Natural killer cell (primary cell): ENCODE results near the gene DOK3. TPM values are rescaled to one million over a fixed set of nuclear protein-coding genes. Genes with fewer than 3 reads are reported as not detected.

Source experiments
- ATAC-seq, 3 donors: fragments of 150-1000 bp in 2 of 3; fragments of 200-7000 bp in 1 of 3; cut with Tn5 transposase; 1 replicate in 1 of 3; 2 replicates in 2 of 3; pipeline ENCODE4 v1.10.0; 2021; ENCODE audit warnings: mild to moderate bottlenecking in 2 of 3, moderate library complexity in 2 of 3
- DNase-seq, 2 donors: peaks; one replicate each; pipeline versions ENCODE4 v3.0.0 to v3.0.0-alpha.2; 2013 to 2021; ENCODE audit warnings: mixed read lengths in 1 of 2
- H3K27ac ChIP-seq: one replicate; pipeline ENCODE4 v1.5.1; 2013; ENCODE audit warnings: mild to moderate bottlenecking, low read length
- H3K27me3 ChIP-seq: one replicate; pipeline ENCODE4 v1.6.1; 2013; ENCODE audit warnings: low read length; ENCODE audit not compliant: control insufficient read depth, insufficient read depth
- H3K36me3 ChIP-seq: one replicate; pipeline ENCODE4 v1.6.1; 2013; ENCODE audit warnings: low read length; ENCODE audit not compliant: control insufficient read depth, insufficient read depth
- H3K4me1 ChIP-seq: one replicate; pipeline ENCODE4 v1.6.1; 2013; ENCODE audit warnings: low read length; ENCODE audit not compliant: control insufficient read depth, insufficient read depth
- H3K4me3 ChIP-seq: one replicate; pipeline ENCODE4 v1.5.1; 2013; ENCODE audit warnings: low read length
- H3K9me3 ChIP-seq: one replicate; pipeline ENCODE4 v1.6.1; 2013; ENCODE audit warnings: low read length; ENCODE audit not compliant: control insufficient read depth, insufficient read depth
- H3K27ac Mint-ChIP-seq, 2 donors: one replicate each; pipeline ENCODE4 v1.8.0; 2022; ENCODE audit warnings: mild to moderate bottlenecking in 2 of 2, mixed read lengths in 2 of 2, moderate library complexity in 1 of 2
- H3K27me3 Mint-ChIP-seq, 2 donors: one replicate each; pipeline ENCODE4 v1.8.0; 2022; ENCODE audit warnings: low read depth in 2 of 2, mixed read lengths in 2 of 2
- H3K36me3 Mint-ChIP-seq: one replicate; pipeline ENCODE4 v1.8.0; 2022; ENCODE audit warnings: mixed read lengths
- H3K4me1 Mint-ChIP-seq, 2 donors: one replicate each; pipeline ENCODE4 v1.8.0; 2022; ENCODE audit warnings: mixed read lengths in 2 of 2
- H3K4me3 Mint-ChIP-seq: one replicate; pipeline ENCODE4 v1.8.0; 2022; ENCODE audit warnings: mild to moderate bottlenecking, moderate library complexity, mixed read lengths
- H3K9me3 Mint-ChIP-seq, 2 donors: one replicate each; pipeline ENCODE4 v1.8.0; 2022; ENCODE audit warnings: mixed read lengths in 2 of 2
- WGBS: methylation state at CpG from one replicate; pipeline ENCODE4 v1.1.7; 2013; ENCODE audit warnings: missing lambda C conversion rate; ENCODE audit not compliant: insufficient coverage; 5-methylcytosine and 5-hydroxymethylcytosine counted together
- intact Hi-C: fragments of 100-400 bp; cut with micrococcal nuclease; formaldehyde crosslinking; loops from one replicate; pipeline ENCODE4 v1.14.2; 2022
- total RNA-seq, 4 donors: library from RNA; stranded (reverse); fragments of 120-200 nt in 1 of 4; gene quantifications; one replicate each; pipeline versions ENCODE4 v1.2.3 to v1.2.4, GENCODE V29; 2013 to 2022
- TF ChIP-seq, protein P1 (sequence below): fragments of 200-600 bp; IDR thresholded peaks from one replicate; pipeline ENCODE4 v1.8.0; 2022; ENCODE audit warnings: antibody characterized with exemption

Gene DOK3
- total RNA-seq, 3 donors from 2014 or later (not counting 1 experiment from before 2014, with no cell fraction given) = 3.5 to 19.8 (median 9.1) TPM

- Histone ChIP-seq H3K9me3 (no peaks in the 10 kb centered on the region), H3K4me3 (no peak overlapping the region), H3K27me3 (no peaks in the 10 kb centered on the region), H3K36me3 (no peaks in the 10 kb centered on the region), H3K4me1 (peaks cover 37% of the 10 kb centered on the region), H3K27ac (no peak overlapping the region)
- WGBS = 88% methylated on average over 37 of the region's 43 CpGs
- H3K4me3 Mint-ChIP-seq = no peak overlapping the region
- H3K27ac Mint-ChIP-seq = peak overlapping the region in 1 of 2 donors; percentile 45
- intact Hi-C loops = loop anchor here (10.0 kb wide), 1 partner anchor 377 kb away; no protein-coding TSS in a partner anchor
- TF ChIP-seq, protein P1, sequence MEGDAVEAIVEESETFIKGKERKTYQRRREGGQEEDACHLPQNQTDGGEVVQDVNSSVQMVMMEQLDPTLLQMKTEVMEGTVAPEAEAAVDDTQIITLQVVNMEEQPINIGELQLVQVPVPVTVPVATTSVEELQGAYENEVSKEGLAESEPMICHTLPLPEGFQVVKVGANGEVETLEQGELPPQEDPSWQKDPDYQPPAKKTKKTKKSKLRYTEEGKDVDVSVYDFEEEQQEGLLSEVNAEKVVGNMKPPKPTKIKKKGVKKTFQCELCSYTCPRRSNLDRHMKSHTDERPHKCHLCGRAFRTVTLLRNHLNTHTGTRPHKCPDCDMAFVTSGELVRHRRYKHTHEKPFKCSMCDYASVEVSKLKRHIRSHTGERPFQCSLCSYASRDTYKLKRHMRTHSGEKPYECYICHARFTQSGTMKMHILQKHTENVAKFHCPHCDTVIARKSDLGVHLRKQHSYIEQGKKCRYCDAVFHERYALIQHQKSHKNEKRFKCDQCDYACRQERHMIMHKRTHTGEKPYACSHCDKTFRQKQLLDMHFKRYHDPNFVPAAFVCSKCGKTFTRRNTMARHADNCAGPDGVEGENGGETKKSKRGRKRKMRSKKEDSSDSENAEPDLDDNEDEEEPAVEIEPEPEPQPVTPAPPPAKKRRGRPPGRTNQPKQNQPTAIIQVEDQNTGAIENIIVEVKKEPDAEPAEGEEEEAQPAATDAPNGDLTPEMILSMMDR = no peak
- peak in 1 of 3 donors; percentile 17 for ATAC-seq
- peak in 1 of 2 donors; percentile 42 for DNase-seq
- H3K27me3 Mint-ChIP-seq = no peaks in the 10 kb centered on the region
- H3K4me1 Mint-ChIP-seq = peaks cover 0 to 32% of the 10 kb centered on the region in 2 donors
- H3K9me3 Mint-ChIP-seq = no peaks in the 10 kb centered on the region
- no peaks in the 10 kb centered on the region for H3K36me3 Mint-ChIP-seq
These were observed 18.1 kb downstream of the DOK3 start for GRCh38 chr5:177491429-177491945.

DNA sequence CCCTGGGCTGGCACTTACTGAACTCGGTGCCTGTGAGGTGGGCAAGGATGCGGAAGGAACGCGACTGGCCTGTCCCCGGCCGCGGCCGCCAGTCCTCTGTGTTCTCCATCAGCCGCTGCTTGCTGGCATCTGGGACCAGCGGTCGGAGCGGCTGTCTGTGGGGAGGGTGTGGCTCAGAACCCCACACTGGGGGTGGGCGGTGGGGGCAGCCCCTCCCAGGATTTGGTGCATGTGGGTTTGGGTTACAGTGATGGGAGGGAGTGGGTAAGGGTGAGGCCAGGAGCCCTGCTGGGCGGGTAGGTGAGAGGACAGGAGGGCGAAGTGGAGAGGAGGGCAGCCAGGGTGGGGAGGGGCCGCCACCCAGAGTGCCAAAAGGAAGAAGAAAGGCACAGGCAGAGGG, 18.6 kb downstream of the DOK3 start:
- 97% methylated on average over 16 of the region's 16 CpGs for WGBS
- H3K9me3 Mint-ChIP-seq = no peaks in the 10 kb centered on the region
- TF ChIP-seq, protein P1 = no peak
- H3K27ac Mint-ChIP-seq = peak overlapping the region in 1 of 2 donors; percentile 45
- no peak overlapping the region for H3K4me3 Mint-ChIP-seq
- H3K4me3 ChIP-seq = no peak overlapping the region
- no peak overlapping the region for H3K27ac ChIP-seq
- H3K36me3 ChIP-seq = no peaks in the 10 kb centered on the region
- H3K4me1 Mint-ChIP-seq = peaks cover 0 to 28% of the 10 kb centered on the region in 2 donors
- no peaks in the 10 kb centered on the region for H3K27me3 ChIP-seq
- no peaks in the 10 kb centered on the region for H3K27me3 Mint-ChIP-seq
- H3K9me3 ChIP-seq = no peaks in the 10 kb centered on the region
- no peak for ATAC-seq
- no peak for DNase-seq
- H3K36me3 Mint-ChIP-seq = no peaks in the 10 kb centered on the region
- intact Hi-C loops = loop anchor here (10.0 kb wide), 1 partner anchor 376 kb away; no protein-coding TSS in a partner anchor
- peaks cover 33% of the 10 kb centered on the region for H3K4me1 ChIP-seq

GRCh38 chr5:177490311-177490991, 19.2 kb downstream of the DOK3 start:
- Histone ChIP-seq H3K4me3 (no peak overlapping the region), H3K9me3 (no peaks in the 10 kb centered on the region), H3K4me1 (peaks cover 27% of the 10 kb centered on the region), H3K27ac (no peak overlapping the region), H3K27me3 (no peaks in the 10 kb centered on the region), H3K36me3 (no peaks in the 10 kb centered on the region)
- Mint-ChIP-seq H3K4me1 (peaks cover 0 to 28% of the 10 kb centered on the region in 2 donors), H3K27me3 (no peaks in the 10 kb centered on the region), H3K9me3 (no peaks in the 10 kb centered on the region), H3K36me3 (no peaks in the 10 kb centered on the region), H3K4me3 (no peak overlapping the region), H3K27ac (peak overlapping the region in 1 of 2 donors; percentile 45)
- TF ChIP-seq, protein P1 = no peak
- no peak for ATAC-seq
- DNase-seq = no peak
- intact Hi-C loops = loop anchor here (10.0 kb wide), 1 partner anchor 376 kb away; no protein-coding TSS in a partner anchor
- WGBS = 93% methylated on average over 15 of the region's 15 CpGs
